Smooth muscle cell (in vitro differentiated cells): ENCODE data around the gene PRKCH. TPM values are rescaled to one million over a fixed set of nuclear protein-coding genes. Genes with fewer than 3 reads are reported as not detected.

Experiments used
- DNase-seq: peaks from one replicate; lab custom pipeline; 2025; ENCODE audit not compliant: unreplicated experiment; lab: John Stamatoyannopoulos, UW
- H2AFZ ChIP-seq: fragments of 200-600 bp; sonication (generic); 2 replicates; pipeline ENCODE4 v1.6.0; 2016; ENCODE audit warnings: antibody characterized with exemption, low read depth, mild to moderate bottlenecking
- H3F3A ChIP-seq: fragments of 200-600 bp; sonication (generic); 2 replicates; pipeline ENCODE4 v1.6.0; 2017; ENCODE audit warnings: antibody characterized with exemption, low read depth
- H3K27ac ChIP-seq: fragments of 200-600 bp; sonication (generic); 2 replicates; pipeline ENCODE4 v1.5.1; 2016; ENCODE audit warnings: low read depth, mild to moderate bottlenecking
- H3K27me3 ChIP-seq: fragments of 200-600 bp; sonication (generic); 2 replicates; pipeline ENCODE4 v1.6.1; 2016; ENCODE audit warnings: low read depth, mild to moderate bottlenecking
- H3K36me3 ChIP-seq: fragments of 200-600 bp; sonication (generic); 2 replicates; pipeline ENCODE4 v1.5.1; 2016; ENCODE audit warnings: low read depth
- H3K4me1 ChIP-seq: fragments of 200-600 bp; sonication (generic); 2 replicates; pipeline ENCODE4 v1.5.1; 2016; ENCODE audit warnings: low read depth
- H3K4me2 ChIP-seq: fragments of 200-600 bp; sonication (generic); 2 replicates; pipeline ENCODE4 v1.6.0; 2016; ENCODE audit warnings: mild to moderate bottlenecking
- H3K4me3 ChIP-seq: fragments of 200-600 bp; sonication (generic); 2 replicates; pipeline ENCODE4 v1.5.1; 2016; ENCODE audit warnings: mild to moderate bottlenecking
- H3K79me2 ChIP-seq: fragments of 200-600 bp; sonication (generic); 2 replicates; pipeline ENCODE4 v1.6.0; 2016; ENCODE audit warnings: low read depth, mild to moderate bottlenecking
- H3K9ac ChIP-seq: fragments of 200-600 bp; sonication (generic); 2 replicates; pipeline ENCODE4 v1.6.0; 2016; ENCODE audit warnings: low read depth
- H3K9me3 ChIP-seq: fragments of 200-600 bp; sonication (generic); replicated peaks from 2 replicates; pipeline ENCODE4 v1.5.1; 2016; ENCODE audit warnings: low read depth
- H4K20me1 ChIP-seq: fragments of 200-600 bp; sonication (generic); 2 replicates; pipeline ENCODE4 v1.6.0; 2016; ENCODE audit warnings: low read depth
- CTCF ChIP-seq: fragments of 200-600 bp; sonication (generic); IDR thresholded peaks from 2 replicates; pipeline ENCODE4 v1.5.1; 2017; ENCODE audit warnings: borderline replicate concordance, mild to moderate bottlenecking, antibody characterized with exemption; ENCODE audit not compliant: insufficient read depth, poor library complexity, severe bottlenecking
- WGBS: methylation state at CpG from one replicate; pipeline ENCODE4 v1.1.7; 2016; ENCODE audit warnings: low lambda C conversion rate; 5-methylcytosine and 5-hydroxymethylcytosine counted together
- polyA plus RNA-seq: library from polyadenylated mRNA; unstranded; fragments of >200 nt; fragmentation: Nextera tagmentation; extraction: Ambion mirVana; gene quantifications from 2 replicates; pipeline ENCODE4 v1.2.1, GENCODE V29; 2016
- total RNA-seq: library from RNA; depleted of rRNA; stranded (reverse); fragments of >200 nt; gene quantifications from 2 replicates; pipeline ENCODE4 v1.2.3, GENCODE V29; 2014

Gene PRKCH
- total and polyA plus RNA-seq, 2 experiments from 2014 or later, result 1.5 to 7.6 TPM

GRCh38 chr14:61470961-61471293 is 149.5 kb downstream of the PRKCH start:
- Histone ChIP-seq H3K9me3 (no peaks in the 10 kb centered on the region), H2AFZ (peak overlapping the region; percentile 23), H3K27me3 (no peaks in the 10 kb centered on the region), H3K36me3 (no peaks in the 10 kb centered on the region), H3K4me3 (no peak overlapping the region), H3K4me2 (peak overlapping the region; percentile 82), H3K9ac (no peak overlapping the region), H3F3A (peaks cover 5% of the 10 kb centered on the region), H4K20me1 (no peaks in the 10 kb centered on the region), H3K27ac (peak overlapping the region; percentile 58), H3K79me2 (no peaks in the 10 kb centered on the region), H3K4me1 (peaks cover 22% of the 10 kb centered on the region)
- no peak for TF ChIP-seq CTCF
- 63% methylated on average over 3 of the region's 3 CpGs for WGBS
- no peak for DNase-seq

GRCh38 chr14:61471297-61472005 is 150.1 kb downstream of the PRKCH start:
- H3K79me2 ChIP-seq, result no peaks in the 10 kb centered on the region

GRCh38 chr14:61472011-61472672 is 150.8 kb downstream of the PRKCH start:
- peaks cover 25% of the 10 kb centered on the region for H3K4me1 ChIP-seq
- H3K9me3 ChIP-seq, result no peaks in the 10 kb centered on the region
- peak overlapping the region; percentile 40 for H3K4me3 ChIP-seq
- H3K27me3 ChIP-seq, result no peaks in the 10 kb centered on the region
- peak overlapping the region; percentile 82 for H3K4me2 ChIP-seq
- H2AFZ ChIP-seq, result no peak overlapping the region
- no peak for DNase-seq
- H3K27ac ChIP-seq, result peak overlapping the region; percentile 58
- TF ChIP-seq CTCF, result no peak
- H3K36me3 ChIP-seq, result no peaks in the 10 kb centered on the region
- WGBS, result 0% methylated on average over 8 of the region's 8 CpGs
- no peaks in the 10 kb centered on the region for H4K20me1 ChIP-seq
- H3F3A ChIP-seq, result peaks cover 5% of the 10 kb centered on the region
- H3K9ac ChIP-seq, result peak overlapping the region; percentile 2
- no peaks in the 10 kb centered on the region for H3K79me2 ChIP-seq

More at GRCh38 chr14:61471297-61472005, 150.1 kb downstream of the PRKCH start:
- Histone ChIP-seq H3K4me3 (peak overlapping the region; percentile 40), H3K4me2 (peak overlapping the region; percentile 82), H3K36me3 (no peaks in the 10 kb centered on the region), H3K4me1 (peaks cover 22% of the 10 kb centered on the region), H4K20me1 (no peaks in the 10 kb centered on the region), H3K9me3 (no peaks in the 10 kb centered on the region), H3K27ac (peak overlapping the region; percentile 58), H2AFZ (peak overlapping the region; percentile 23), H3K9ac (peak overlapping the region; percentile 2), H3K27me3 (no peaks in the 10 kb centered on the region), H3F3A (peaks cover 5% of the 10 kb centered on the region)
- TF ChIP-seq CTCF, result no peak
- DNase-seq, result no peak
- 50% methylated on average over 7 of the region's 7 CpGs for WGBS
